MCF 10A (cell line): ENCODE results near the gene ARMC7. TPM values are rescaled to one million over a fixed set of nuclear protein-coding genes. Genes with fewer than 3 reads are reported as not detected.

Source experiments
- BruUV-seq: library from RNA; stranded (reverse); fragments of 400-500 nt; replicated peaks from 2 replicates; lab custom pipeline; 2021; lab: Mats Ljungman, UMichigan
- CTCF ChIA-PET: fragments of 300-600 bp; sonication (Branson Sonifier 250); formaldehyde crosslinking; extraction: SDS; loops from one replicate; lab custom pipeline; 2021; ENCODE audit warnings: antibody characterized with exemption, inconsistent platforms; lab: Yijun Ruan, JAX
- POLR2A ChIA-PET: fragments of 300-600, 350-650 bp; sonication (Branson Sonifier 250); formaldehyde crosslinking; extraction: SDS; loops from one replicate; lab custom pipeline; 2020; ENCODE audit warnings: antibody characterized with exemption, inconsistent platforms; lab: Yijun Ruan, JAX
- DNase-seq: peaks from one replicate; pipeline ENCODE4 v3.0.0-alpha.2; 2018; ENCODE audit not compliant: unreplicated experiment
- H3K27ac Mint-ChIP-seq: one replicate; pipeline ENCODE4 v1.8.0; 2022; ENCODE audit warnings: mild to moderate bottlenecking, low read depth, mixed read lengths; ENCODE audit not compliant: unreplicated experiment
- H3K27me3 Mint-ChIP-seq: one replicate; pipeline ENCODE4 v1.8.0; 2022; ENCODE audit warnings: mixed read lengths; ENCODE audit not compliant: insufficient read depth, unreplicated experiment
- H3K36me3 Mint-ChIP-seq: one replicate; pipeline ENCODE4 v1.8.0; 2022; ENCODE audit warnings: mild to moderate bottlenecking, moderate library complexity, mixed read lengths; ENCODE audit not compliant: insufficient read depth, unreplicated experiment
- H3K4me1 Mint-ChIP-seq: one replicate; pipeline ENCODE4 v1.8.0; 2022; ENCODE audit warnings: mixed read lengths; ENCODE audit not compliant: insufficient read depth, unreplicated experiment
- H3K4me3 Mint-ChIP-seq: one replicate; pipeline ENCODE4 v1.8.0; 2022; ENCODE audit warnings: mild to moderate bottlenecking, moderate library complexity, mixed read lengths; ENCODE audit not compliant: unreplicated experiment
- H3K9me3 Mint-ChIP-seq: one replicate; pipeline ENCODE4 v1.8.0; 2022; ENCODE audit warnings: mixed read lengths; ENCODE audit not compliant: unreplicated experiment
- intact Hi-C: fragments of 100-400 bp; cut with micrococcal nuclease; formaldehyde crosslinking; loops from 2 replicates; pipeline ENCODE4 v1.14.1; 2022
- total RNA-seq: library from RNA; stranded (reverse); gene quantifications from 2 replicates; pipeline ENCODE4 v1.2.3, GENCODE V29; 2022
- TF ChIP-seq, protein P1 (sequence below): fragments of 200-600 bp; IDR thresholded peaks from one replicate; pipeline ENCODE4 v1.8.0; 2022; ENCODE audit warnings: antibody characterized with exemption, mild to moderate bottlenecking; ENCODE audit not compliant: unreplicated experiment

ARMC7 gene
- total RNA-seq, 1 experiment from 2014 or later: 9.3 TPM

DNA sequence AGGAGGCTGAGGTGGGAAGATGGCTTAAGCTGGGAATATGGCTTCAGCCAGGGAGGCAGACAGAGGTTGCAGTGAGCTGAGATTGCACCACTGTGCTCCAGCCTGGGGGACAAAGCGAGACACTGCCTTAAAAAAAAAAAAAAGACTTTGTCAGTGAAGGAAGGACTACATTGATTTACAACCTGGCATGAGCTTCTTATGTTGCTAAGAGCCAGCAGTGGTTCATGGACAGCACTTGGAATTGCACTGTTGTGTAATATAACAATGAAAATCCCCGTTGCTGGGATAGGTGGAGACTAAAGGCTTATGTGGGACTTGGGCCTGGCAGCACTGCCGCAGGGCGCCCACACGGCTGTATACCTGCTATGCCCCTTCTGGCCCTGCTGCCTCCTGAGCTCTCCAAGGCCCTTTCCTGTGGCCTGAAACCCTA lies 36.1 kb upstream of the ARMC7 start:
- POLR2A ChIA-PET: interaction anchor here (0.8 to 2.4 kb wide), 10 partner anchors 10 to 50 kb away, joined by 3 to 8 read pairs (median 4); partner anchors contain the start of gene SLC16A5

DNA sequence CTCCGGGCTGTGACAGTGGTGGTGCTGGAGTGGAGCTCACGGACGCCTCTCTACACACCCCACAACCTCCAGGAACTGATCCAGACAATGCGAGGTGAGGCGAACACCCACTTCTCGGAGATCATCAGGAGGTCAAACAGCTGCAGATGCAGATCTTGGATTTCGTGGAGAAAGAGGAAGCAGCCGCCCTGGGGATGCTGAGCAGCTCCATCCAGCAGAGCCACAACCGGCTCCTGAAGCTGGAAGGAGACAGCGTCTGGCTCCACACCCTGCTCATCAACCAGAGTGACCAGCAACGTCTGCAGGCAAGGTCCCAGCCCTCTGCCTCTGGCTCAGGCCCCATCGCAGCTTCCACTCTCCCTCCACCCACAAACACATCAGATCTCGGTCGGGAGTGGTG lies 35.2 kb upstream of the ARMC7 start:
- H3K36me3 Mint-ChIP-seq: no peaks in the 10 kb centered on the region
- no peak overlapping the region for H3K27ac Mint-ChIP-seq
- no peak for DNase-seq
- no peaks in the 10 kb centered on the region for H3K9me3 Mint-ChIP-seq
- H3K4me1 Mint-ChIP-seq: peaks cover 19% of the 10 kb centered on the region
- no peaks in the 10 kb centered on the region for H3K27me3 Mint-ChIP-seq
- TF ChIP-seq, protein P1, sequence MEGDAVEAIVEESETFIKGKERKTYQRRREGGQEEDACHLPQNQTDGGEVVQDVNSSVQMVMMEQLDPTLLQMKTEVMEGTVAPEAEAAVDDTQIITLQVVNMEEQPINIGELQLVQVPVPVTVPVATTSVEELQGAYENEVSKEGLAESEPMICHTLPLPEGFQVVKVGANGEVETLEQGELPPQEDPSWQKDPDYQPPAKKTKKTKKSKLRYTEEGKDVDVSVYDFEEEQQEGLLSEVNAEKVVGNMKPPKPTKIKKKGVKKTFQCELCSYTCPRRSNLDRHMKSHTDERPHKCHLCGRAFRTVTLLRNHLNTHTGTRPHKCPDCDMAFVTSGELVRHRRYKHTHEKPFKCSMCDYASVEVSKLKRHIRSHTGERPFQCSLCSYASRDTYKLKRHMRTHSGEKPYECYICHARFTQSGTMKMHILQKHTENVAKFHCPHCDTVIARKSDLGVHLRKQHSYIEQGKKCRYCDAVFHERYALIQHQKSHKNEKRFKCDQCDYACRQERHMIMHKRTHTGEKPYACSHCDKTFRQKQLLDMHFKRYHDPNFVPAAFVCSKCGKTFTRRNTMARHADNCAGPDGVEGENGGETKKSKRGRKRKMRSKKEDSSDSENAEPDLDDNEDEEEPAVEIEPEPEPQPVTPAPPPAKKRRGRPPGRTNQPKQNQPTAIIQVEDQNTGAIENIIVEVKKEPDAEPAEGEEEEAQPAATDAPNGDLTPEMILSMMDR: no peak
- POLR2A ChIA-PET: interaction anchor here (1.3 to 2.4 kb wide), 4 partner anchors 11 to 40 kb away, joined by 5 to 17 read pairs (median 8); partner anchors contain the start of gene SLC16A5
- intact Hi-C loops: no loop called here
- CTCF ChIA-PET: interaction anchor here (1.0 to 1.3 kb wide), 2 partner anchors 30 to 127 kb away, joined by 4 read pairs; no protein-coding TSS in a partner anchor
- no peak overlapping the region for H3K4me3 Mint-ChIP-seq
- no TSS peak for BruUV-seq

More for the DNA sequence above, 36.1 kb upstream of the ARMC7 start:
- CTCF ChIA-PET: interaction anchor here (0.5 to 1.1 kb wide), 8 partner anchors 25 to 455 kb away, joined by 3 to 4 read pairs (median 4); no protein-coding TSS in a partner anchor
- Mint-ChIP-seq H3K27me3 (no peaks in the 10 kb centered on the region), H3K27ac (no peak overlapping the region), H3K36me3 (no peaks in the 10 kb centered on the region), H3K9me3 (no peaks in the 10 kb centered on the region), H3K4me3 (no peak overlapping the region), H3K4me1 (peaks cover 13% of the 10 kb centered on the region)
- intact Hi-C loops: no loop called here
- no TSS peak for BruUV-seq
- TF ChIP-seq, protein P1: no peak
- peak; percentile 30 for DNase-seq

GRCh38 chr17:75075597-75076336 lies 34.0 kb upstream of the ARMC7 start:
- ChIA-PET POLR2A (interaction anchor here (0.6 to 2.3 kb wide), 4 partner anchors 13 to 34 kb away, joined by 3 to 17 read pairs (median 4); partner anchors contain the start of genes ARMC7 and SLC16A5), CTCF (interaction anchor here (0.6 to 0.8 kb wide), 2 partner anchors 38 to 66 kb away, joined by 4 to 5 read pairs; no protein-coding TSS in a partner anchor)
- Mint-ChIP-seq H3K27ac (no peak overlapping the region), H3K4me3 (no peak overlapping the region), H3K9me3 (no peaks in the 10 kb centered on the region), H3K27me3 (no peaks in the 10 kb centered on the region), H3K36me3 (no peaks in the 10 kb centered on the region), H3K4me1 (peaks cover 17% of the 10 kb centered on the region)
- DNase-seq: no peak
- intact Hi-C loops: no loop called here
- no TSS peak for BruUV-seq
- TF ChIP-seq, protein P1: no peak

DNA sequence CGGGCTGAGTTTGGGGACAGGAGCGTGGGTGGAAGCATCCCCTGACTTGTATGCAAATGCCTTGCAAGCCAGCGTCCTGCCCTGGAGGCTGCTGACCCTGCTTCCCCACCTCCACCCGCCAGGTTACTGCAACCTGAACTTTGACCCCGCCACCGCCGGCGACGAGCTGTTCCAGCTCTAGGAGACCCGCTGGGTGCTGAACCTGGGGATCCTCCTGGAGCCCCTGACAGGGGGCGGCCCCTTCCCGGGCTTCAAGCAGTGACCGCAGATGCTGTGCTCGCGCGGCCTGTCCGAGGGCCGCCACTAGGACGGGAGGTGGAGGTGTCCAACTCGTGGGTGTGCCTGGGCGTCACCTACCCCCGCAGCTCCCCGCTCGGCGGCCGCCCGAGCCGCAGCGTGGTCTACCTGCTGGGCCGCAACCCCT lies 32.7 kb upstream of the ARMC7 start:
- ChIA-PET CTCF (no interaction called here), POLR2A (interaction anchor here (2.3 kb wide), 1 partner anchor 12 kb away, joined by 17 read pairs; the partner anchor contains the start of gene SLC16A5)
- Mint-ChIP-seq H3K27me3 (no peaks in the 10 kb centered on the region), H3K9me3 (no peaks in the 10 kb centered on the region), H3K27ac (no peak overlapping the region), H3K4me1 (peaks cover 14% of the 10 kb centered on the region), H3K4me3 (no peak overlapping the region), H3K36me3 (no peaks in the 10 kb centered on the region)
- DNase-seq: no peak
- BruUV-seq: no TSS peak
- intact Hi-C loops: no loop called here
- TF ChIP-seq, protein P1: no peak
